ENCODE data around the gene MYH7B. TPM values are rescaled to one million over a fixed set of nuclear protein-coding genes. Genes with fewer than 3 reads are reported as not detected.

MYH7B gene
- total and polyA plus RNA-seq, 2 experiments from 2014 or later, result 0.10 to 1.1 TPM

DNA sequence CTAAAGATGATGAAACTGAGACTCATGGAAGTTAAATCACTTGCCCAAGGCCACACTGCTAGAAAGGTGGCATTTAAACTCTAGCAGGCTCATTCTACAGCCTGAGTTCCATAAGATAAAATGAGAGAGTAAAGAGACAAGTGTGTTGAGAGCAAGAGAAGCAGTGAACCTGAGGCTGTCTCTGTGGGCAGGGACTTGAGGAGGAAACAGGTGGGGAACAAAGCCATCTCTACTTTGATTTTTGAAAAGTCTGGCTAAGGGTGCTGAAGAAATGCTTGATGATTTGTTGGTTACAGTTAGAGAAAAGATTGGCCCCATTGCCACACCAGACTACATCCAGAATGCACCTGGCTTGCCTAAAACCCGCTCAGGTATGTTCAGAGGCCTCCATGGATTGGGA lies 29.1 kb upstream of the MYH7B start:
- no peaks in the 10 kb centered on the region for H3F3A ChIP-seq (replicated peaks; ENCODE audit: low read depth)
- Mint-ChIP-seq H3K9me3 (no peaks in the 10 kb centered on the region), H3K4me1 (no peaks in the 10 kb centered on the region), H3K36me3 (ENCODE audit: low read depth) (peaks cover 19% of the 10 kb centered on the region), H3K27ac (no peak overlapping the region; the same call in 1 of the 2 replicates), H3K4me3 (no peak overlapping the region), H3K27me3 (ENCODE audit: insufficient read depth, low read depth, poor library complexity) (peaks cover 2% of the 10 kb centered on the region)
- TF ChIP-seq STAT1 (IDR thresholded peaks at IDR 0.05; ENCODE audit: unreplicated experiment) (no peak), EZH2phosphoT487 (IDR thresholded peaks at IDR 0.05; ENCODE audit: unreplicated experiment) (no peak), CTCF (conservative IDR thresholded peaks at IDR 0.05; ENCODE audit: low read depth in 2 of 2) (no peak), CREB1 (CRISPR knock-in tag; IDR thresholded peaks at IDR 0.05; ENCODE audit: low read depth) (no peak), JUNB (IDR thresholded peaks at IDR 0.05; ENCODE audit: unreplicated experiment) (no peak), ZNF331 (CRISPR knock-in tag; IDR thresholded peaks at IDR 0.05; ENCODE audit: low read depth) (no peak), ETS1 (IDR thresholded peaks at IDR 0.05) (no peak), EZH2 (IDR thresholded peaks at IDR 0.05; ENCODE audit: low read depth, unreplicated experiment) (no peak), ZNF114 (CRISPR knock-in tag; IDR thresholded peaks at IDR 0.05) (no peak)
- TF ChIP-seq, protein P1, sequence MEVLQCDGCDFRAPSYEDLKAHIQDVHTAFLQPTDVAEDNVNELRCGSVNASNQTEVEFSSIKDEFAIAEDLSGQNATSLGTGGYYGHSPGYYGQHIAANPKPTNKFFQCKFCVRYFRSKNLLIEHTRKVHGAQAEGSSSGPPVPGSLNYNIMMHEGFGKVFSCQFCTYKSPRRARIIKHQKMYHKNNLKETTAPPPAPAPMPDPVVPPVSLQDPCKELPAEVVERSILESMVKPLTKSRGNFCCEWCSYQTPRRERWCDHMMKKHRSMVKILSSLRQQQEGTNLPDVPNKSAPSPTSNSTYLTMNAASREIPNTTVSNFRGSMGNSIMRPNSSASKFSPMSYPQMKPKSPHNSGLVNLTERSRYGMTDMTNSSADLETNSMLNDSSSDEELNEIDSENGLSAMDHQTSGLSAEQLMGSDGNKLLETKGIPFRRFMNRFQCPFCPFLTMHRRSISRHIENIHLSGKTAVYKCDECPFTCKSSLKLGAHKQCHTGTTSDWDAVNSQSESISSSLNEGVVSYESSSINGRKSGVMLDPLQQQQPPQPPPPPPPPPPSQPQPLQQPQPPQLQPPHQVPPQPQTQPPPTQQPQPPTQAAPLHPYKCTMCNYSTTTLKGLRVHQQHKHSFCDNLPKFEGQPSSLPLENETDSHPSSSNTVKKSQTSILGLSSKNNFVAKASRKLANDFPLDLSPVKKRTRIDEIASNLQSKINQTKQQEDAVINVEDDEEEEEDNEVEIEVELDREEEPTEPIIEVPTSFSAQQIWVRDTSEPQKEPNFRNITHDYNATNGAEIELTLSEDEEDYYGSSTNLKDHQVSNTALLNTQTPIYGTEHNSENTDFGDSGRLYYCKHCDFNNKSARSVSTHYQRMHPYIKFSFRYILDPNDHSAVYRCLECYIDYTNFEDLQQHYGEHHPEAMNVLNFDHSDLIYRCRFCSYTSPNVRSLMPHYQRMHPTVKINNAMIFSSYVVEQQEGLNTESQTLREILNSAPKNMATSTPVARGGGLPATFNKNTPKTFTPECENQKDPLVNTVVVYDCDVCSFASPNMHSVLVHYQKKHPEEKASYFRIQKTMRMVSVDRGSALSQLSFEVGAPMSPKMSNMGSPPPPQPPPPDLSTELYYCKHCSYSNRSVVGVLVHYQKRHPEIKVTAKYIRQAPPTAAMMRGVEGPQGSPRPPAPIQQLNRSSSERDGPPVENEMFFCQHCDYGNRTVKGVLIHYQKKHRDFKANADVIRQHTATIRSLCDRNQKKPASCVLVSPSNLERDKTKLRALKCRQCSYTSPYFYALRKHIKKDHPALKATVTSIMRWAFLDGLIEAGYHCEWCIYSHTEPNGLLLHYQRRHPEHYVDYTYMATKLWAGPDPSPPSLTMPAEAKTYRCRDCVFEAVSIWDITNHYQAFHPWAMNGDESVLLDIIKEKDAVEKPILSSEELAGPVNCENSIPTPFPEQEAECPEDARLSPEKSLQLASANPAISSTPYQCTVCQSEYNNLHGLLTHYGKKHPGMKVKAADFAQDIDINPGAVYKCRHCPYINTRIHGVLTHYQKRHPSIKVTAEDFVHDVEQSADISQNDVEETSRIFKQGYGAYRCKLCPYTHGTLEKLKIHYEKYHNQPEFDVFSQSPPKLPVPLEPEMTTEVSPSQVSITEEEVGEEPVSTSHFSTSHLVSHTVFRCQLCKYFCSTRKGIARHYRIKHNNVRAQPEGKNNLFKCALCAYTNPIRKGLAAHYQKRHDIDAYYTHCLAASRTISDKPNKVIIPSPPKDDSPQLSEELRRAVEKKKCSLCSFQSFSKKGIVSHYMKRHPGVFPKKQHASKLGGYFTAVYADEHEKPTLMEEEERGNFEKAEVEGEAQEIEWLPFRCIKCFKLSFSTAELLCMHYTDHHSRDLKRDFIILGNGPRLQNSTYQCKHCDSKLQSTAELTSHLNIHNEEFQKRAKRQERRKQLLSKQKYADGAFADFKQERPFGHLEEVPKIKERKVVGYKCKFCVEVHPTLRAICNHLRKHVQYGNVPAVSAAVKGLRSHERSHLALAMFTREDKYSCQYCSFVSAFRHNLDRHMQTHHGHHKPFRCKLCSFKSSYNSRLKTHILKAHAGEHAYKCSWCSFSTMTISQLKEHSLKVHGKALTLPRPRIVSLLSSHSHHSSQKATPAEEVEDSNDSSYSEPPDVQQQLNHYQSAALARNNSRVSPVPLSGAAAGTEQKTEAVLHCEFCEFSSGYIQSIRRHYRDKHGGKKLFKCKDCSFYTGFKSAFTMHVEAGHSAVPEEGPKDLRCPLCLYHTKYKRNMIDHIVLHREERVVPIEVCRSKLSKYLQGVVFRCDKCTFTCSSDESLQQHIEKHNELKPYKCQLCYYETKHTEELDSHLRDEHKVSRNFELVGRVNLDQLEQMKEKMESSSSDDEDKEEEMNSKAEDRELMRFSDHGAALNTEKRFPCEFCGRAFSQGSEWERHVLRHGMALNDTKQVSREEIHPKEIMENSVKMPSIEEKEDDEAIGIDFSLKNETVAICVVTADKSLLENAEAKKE (CRISPR knock-in tag; IDR thresholded peaks at IDR 0.05), result no peak
- peaks cover 5% of the 10 kb centered on the region; the same call in 1 of the 2 replicates for H3K9me2 ChIP-seq (ENCODE audit: insufficient read depth)
- no peak overlapping the region for H3K27ac ChIP-seq (ENCODE audit: low read depth)
- no peak overlapping the region for H2AFZ ChIP-seq
- no peak for DNase-seq (ENCODE audit: low spot score)
- H3K4me1 ChIP-seq (ENCODE audit: insufficient read depth), result no peaks in the 10 kb centered on the region
- H3K36me3 ChIP-seq (ENCODE audit: insufficient read depth), result peaks cover 15% of the 10 kb centered on the region
- ATAC-seq, result no peak
- H3K79me2 ChIP-seq (replicated peaks; ENCODE audit: insufficient read depth), result no peaks in the 10 kb centered on the region
- H4K20me1 ChIP-seq (replicated peaks; ENCODE audit: insufficient read depth), result peaks cover 5% of the 10 kb centered on the region; the same call in 1 of the 2 replicates
- H3K4me2 ChIP-seq, result no peak overlapping the region
- H3K27me3 ChIP-seq (ENCODE audit: insufficient read depth), result no peaks in the 10 kb centered on the region
- H3K4me3 ChIP-seq, result no peak overlapping the region

Data from GM23338 (cell line).